HCT116 (cell line): Measurements from ENCODE around the gene DIP2B.
"Not testable (repeated sequence)": the region's sequence is repeated elsewhere in the genome, so short reads cannot be mapped to it uniquely, and the experiment has no call there.

Experiments
- CTCF ChIP-seq, 3 experiments: fragments of 200-600 bp in 1 of 3; sonication (generic) in 1 of 3; IDR thresholded peaks in 2 of 3; conservative IDR thresholded peaks in 1 of 3; 2 replicates each; pipeline ENCODE4 v1.5.1; 2012 to 2017; ENCODE audit warnings: low read depth in 2 of 3, low read length in 2 of 3, antibody characterized with exemption in 1 of 3, borderline replicate concordance in 1 of 3, control low read depth in 1 of 3, mild to moderate bottlenecking in 1 of 3, mixed read lengths in 1 of 3, mixed run types in 1 of 3, moderate library complexity in 1 of 3; ENCODE audit not compliant: insufficient read depth in 1 of 3
- POLR2A ChIP-seq: IDR thresholded peaks from 2 replicates; pipeline ENCODE4 v1.7.0; 2011; ENCODE audit warnings: borderline replicate concordance; ENCODE audit not compliant: insufficient read depth, insufficient read length; ENCODE audit errors: extremely low read depth
- RAD21 ChIP-seq: IDR thresholded peaks from 2 replicates; pipeline ENCODE4 v1.6.1; 2012; ENCODE audit warnings: low read depth, mild to moderate bottlenecking
- SIN3A ChIP-seq: IDR thresholded peaks from 2 replicates; pipeline ENCODE4 v1.6.1; 2012; ENCODE audit warnings: low read depth

GRCh38 chr12:50498119-50498518, 6.7 kb upstream of the DIP2B start:
- TF ChIP-seq POLR2A; SIN3A; CTCF (IDR thresholded peaks at IDR 0.05 in 2 of 3, conservative IDR thresholded peaks at IDR 0.05 in 1 of 3; ENCODE audit: borderline replicate concordance in 1 of 3, insufficient read depth in 1 of 3, low read depth in 2 of 3, low read length in 2 of 3); RAD21: not testable (repeated sequence)
